ENCODE data around the gene B3GNT7.

Gene B3GNT7

GRCh38 chr2:231376857-231377256 is 18.7 kb upstream of the B3GNT7 start:
- no peaks in the 10 kb centered on the region for H4K20me1 ChIP-seq (ENCODE audit: insufficient read depth, low read length)
- no peaks in the 10 kb centered on the region for H3K9me2 ChIP-seq (replicated peaks; ENCODE audit: insufficient read depth, low read length)
- H3K27ac ChIP-seq (ENCODE audit: low read length), result no peak overlapping the region
- TF ChIP-seq EZH2 (optimal IDR thresholded peaks at IDR 0.05; ENCODE audit: low read depth, low read length) (no peak), CTCF (IDR thresholded peaks at IDR 0.05; ENCODE audit: low read length) (no peak), EZH2phosphoT487 (IDR thresholded peaks at IDR 0.05; ENCODE audit: low read length) (no peak)
- H3K4me1 ChIP-seq (ENCODE audit: low read length), result no peaks in the 10 kb centered on the region
- no peaks in the 10 kb centered on the region for H3K79me2 ChIP-seq (ENCODE audit: low read length)
- no peak for DNase-seq
- H3K4me3 ChIP-seq (ENCODE audit: low read length), result no peak overlapping the region
- no peaks in the 10 kb centered on the region for H3F3A ChIP-seq (ENCODE audit: insufficient read depth, low read length)
- H3K9me3 ChIP-seq (replicated peaks; ENCODE audit: insufficient read depth, low read length), result no peaks in the 10 kb centered on the region
- no peaks in the 10 kb centered on the region for H3K27me3 ChIP-seq (replicated peaks; ENCODE audit: insufficient read depth, low read length)
- no peak overlapping the region for H2AFZ ChIP-seq (ENCODE audit: low read length)
- no peak overlapping the region for H3K9ac ChIP-seq (ENCODE audit: low read length)
- H3K36me3 ChIP-seq (replicated peaks; ENCODE audit: insufficient read depth, low read length), result no peaks in the 10 kb centered on the region
- no peak overlapping the region for H3K4me2 ChIP-seq (ENCODE audit: low read depth, low read length)

GRCh38 chr2:231378026-231378722 is 17.3 kb upstream of the B3GNT7 start:
- H3F3A ChIP-seq (ENCODE audit: insufficient read depth, low read length), result no peaks in the 10 kb centered on the region
- no peak overlapping the region for H3K27ac ChIP-seq (ENCODE audit: low read length)
- no peak overlapping the region for H3K9ac ChIP-seq (ENCODE audit: low read length)
- H3K4me1 ChIP-seq (ENCODE audit: low read length), result no peaks in the 10 kb centered on the region
- no peaks in the 10 kb centered on the region for H3K36me3 ChIP-seq (replicated peaks; ENCODE audit: insufficient read depth, low read length)
- H4K20me1 ChIP-seq (ENCODE audit: insufficient read depth, low read length), result no peaks in the 10 kb centered on the region
- no peaks in the 10 kb centered on the region for H3K79me2 ChIP-seq (ENCODE audit: low read length)
- H3K4me3 ChIP-seq (ENCODE audit: low read length), result no peak overlapping the region
- no peaks in the 10 kb centered on the region for H3K9me3 ChIP-seq (replicated peaks; ENCODE audit: insufficient read depth, low read length)
- no peaks in the 10 kb centered on the region for H3K9me2 ChIP-seq (replicated peaks; ENCODE audit: insufficient read depth, low read length)
- DNase-seq, result no peak
- no peak overlapping the region for H3K4me2 ChIP-seq (ENCODE audit: low read depth, low read length)
- TF ChIP-seq EZH2 (optimal IDR thresholded peaks at IDR 0.05; ENCODE audit: low read depth, low read length) (no peak), CTCF (IDR thresholded peaks at IDR 0.05; ENCODE audit: low read length) (no peak), EZH2phosphoT487 (IDR thresholded peaks at IDR 0.05; ENCODE audit: low read length) (no peak)
- H2AFZ ChIP-seq (ENCODE audit: low read length), result no peak overlapping the region
- H3K27me3 ChIP-seq (replicated peaks; ENCODE audit: insufficient read depth, low read length), result no peaks in the 10 kb centered on the region

GRCh38 chr2:231379266-231380215 is 16.0 kb upstream of the B3GNT7 start:
- Histone ChIP-seq H3K27ac (ENCODE audit: low read length) (no peak overlapping the region), H3K9me2 (replicated peaks; ENCODE audit: insufficient read depth, low read length) (no peaks in the 10 kb centered on the region), H3K27me3 (replicated peaks; ENCODE audit: insufficient read depth, low read length) (no peaks in the 10 kb centered on the region), H3K9ac (ENCODE audit: low read length) (no peak overlapping the region), H2AFZ (ENCODE audit: low read length) (no peak overlapping the region), H3K4me3 (ENCODE audit: low read length) (no peak overlapping the region), H4K20me1 (ENCODE audit: insufficient read depth, low read length) (no peaks in the 10 kb centered on the region), H3K79me2 (ENCODE audit: low read length) (no peaks in the 10 kb centered on the region), H3K36me3 (replicated peaks; ENCODE audit: insufficient read depth, low read length) (no peaks in the 10 kb centered on the region), H3K9me3 (replicated peaks; ENCODE audit: insufficient read depth, low read length) (no peaks in the 10 kb centered on the region), H3K4me1 (ENCODE audit: low read length) (no peaks in the 10 kb centered on the region), H3K4me2 (ENCODE audit: low read depth, low read length) (no peak overlapping the region), H3F3A (ENCODE audit: insufficient read depth, low read length) (no peaks in the 10 kb centered on the region)
- TF ChIP-seq EZH2phosphoT487 (IDR thresholded peaks at IDR 0.05; ENCODE audit: low read length) (no peak), CTCF (IDR thresholded peaks at IDR 0.05; ENCODE audit: low read length) (no peak), EZH2 (optimal IDR thresholded peaks at IDR 0.05; ENCODE audit: low read depth, low read length) (no peak)
- no peak for DNase-seq
